Lung (tissue), 12 donors: Measurements from ENCODE around the gene B9D2. TPM values are rescaled to one million over a fixed set of nuclear protein-coding genes. Genes with fewer than 3 reads are reported as not detected.

Experiments used
- ATAC-seq: fragments of 200-7000 bp; cut with Tn5 transposase; one replicate; pipeline ENCODE4 v1.9.1; 2020; ENCODE audit warnings: moderate number of reproducible peaks; ENCODE audit not compliant: insufficient read depth, low FRiP score
- DNase-seq, 3 donors: peaks; one replicate each; pipeline ENCODE4 v3.0.0-alpha.2; 2013 to 2017
- H3K27ac ChIP-seq, 2 donors: one replicate each; pipeline ENCODE4 v1.5.1; 2013; ENCODE audit warnings: mild to moderate bottlenecking in 2 of 2, moderate library complexity in 2 of 2, control low read depth in 1 of 2, inconsistent platforms in 1 of 2, low read depth in 1 of 2, low read length in 1 of 2
- H3K27me3 ChIP-seq, 3 donors: one replicate each; pipeline ENCODE4 v1.5.1; 2013; ENCODE audit warnings: low read length in 2 of 3; ENCODE audit not compliant: control insufficient read depth in 3 of 3, insufficient read depth in 3 of 3
- H3K36me3 ChIP-seq, 4 donors: one replicate each; pipeline ENCODE4 v1.5.1; 2013; ENCODE audit warnings: low read length in 4 of 4, mild to moderate bottlenecking in 1 of 4, moderate library complexity in 1 of 4; ENCODE audit not compliant: control insufficient read depth in 4 of 4, insufficient read depth in 4 of 4
- H3K4me1 ChIP-seq, 5 donors: one replicate each; pipeline ENCODE4 v1.5.1; 2013; ENCODE audit warnings: low read length in 5 of 5, mild to moderate bottlenecking in 2 of 5, moderate library complexity in 1 of 5; ENCODE audit not compliant: control insufficient read depth in 5 of 5, insufficient read depth in 5 of 5
- H3K4me3 ChIP-seq: one replicate; pipeline ENCODE4 v1.5.1; 2013; ENCODE audit warnings: mild to moderate bottlenecking, control low read depth, moderate library complexity
- H3K9ac ChIP-seq, 2 donors: one replicate each; pipeline ENCODE4 v1.5.1; 2013; ENCODE audit warnings: low read length in 2 of 2, control low read depth in 1 of 2; ENCODE audit not compliant: insufficient read depth in 1 of 2
- H3K9me3 ChIP-seq, 4 donors: one replicate each; pipeline ENCODE4 v1.5.1; 2013; ENCODE audit warnings: low read length in 3 of 4, mild to moderate bottlenecking in 1 of 4, moderate library complexity in 1 of 4; ENCODE audit not compliant: control insufficient read depth in 4 of 4, insufficient read depth in 3 of 4
- CTCF ChIP-seq: IDR thresholded peaks from 2 replicates; pipeline ENCODE4 v1.5.1; 2012; ENCODE audit warnings: mild to moderate bottlenecking; ENCODE audit errors: control extremely low read depth, extremely low read depth
- WGBS, 2 donors: extraction: QIAGEN DNeasy Blood & Tissue Kit; methylation state at CpG; one replicate each; pipeline ENCODE4 v1.1.7; 2013; 5-methylcytosine and 5-hydroxymethylcytosine counted together
- polyA plus RNA-seq, 2 donors: library from polyadenylated mRNA; stranded (reverse); fragments of 200-250 nt; gene quantifications; one replicate each; pipeline ENCODE4 v1.2.1, GENCODE V29; 2013
- total RNA-seq, 2 donors: library from RNA; depleted of rRNA in 1 of 2; stranded (reverse); fragments of >200 nt in 1 of 2; gene quantifications; one replicate each; pipeline ENCODE4 v1.2.1, GENCODE V29; 2014 to 2021
- donor health status: control.
- donor health status: control.
- donor health status: Bipolar disorder and iron deficiency.
- donor health status: healthy.
- donor health status: DM: yes; HTN: yes; CAD: no.

B9D2 gene
- total and polyA plus RNA-seq, 4 donors, result 10.2 to 18.6 (median 14.0) TPM

DNA sequence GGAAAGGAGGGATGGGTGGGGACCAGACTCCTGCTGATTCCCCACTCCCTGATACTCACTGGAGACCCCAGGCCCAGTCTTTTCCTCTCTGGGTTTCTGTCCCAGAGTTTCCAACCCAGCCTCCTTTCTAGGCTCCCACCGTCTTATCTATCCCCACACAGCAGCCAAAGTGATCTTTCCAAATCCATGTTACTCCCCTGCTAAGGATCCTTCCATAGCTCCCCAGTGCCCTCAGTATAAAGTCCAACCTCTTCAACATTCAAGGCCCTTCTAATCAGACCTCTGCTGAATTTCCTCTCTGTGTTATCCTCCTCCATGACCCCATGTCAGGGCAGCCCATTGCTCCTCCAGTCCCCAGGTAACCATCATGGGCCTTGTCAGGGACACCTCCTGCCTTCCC lies 8.9 kb downstream of the B9D2 start:
- 82 to 100% methylated on average over 1 of the region's 1 CpG for WGBS, 2 donors
- Histone ChIP-seq H3K27me3 (peaks cover 0 to 15% (median 0%) of the 10 kb centered on the region in 3 donors), H3K36me3 (no peaks in the 10 kb centered on the region), H3K4me1 (peaks cover 0 to 32% (median 9%) of the 10 kb centered on the region in 5 donors), H3K9me3 (peaks cover 0 to 2% (median 0%) of the 10 kb centered on the region in 4 donors), H3K27ac (peak overlapping the region in 1 of 2 donors; percentile 68), H3K4me3 (no peak overlapping the region), H3K9ac (no peak overlapping the region)
- DNase-seq, result no peak
- no peak for ATAC-seq
- no peak for TF ChIP-seq CTCF

GRCh38 chr19:41354343-41354953 lies 9.5 kb downstream of the B9D2 start:
- Histone ChIP-seq H3K4me1 (peaks cover 0 to 32% (median 9%) of the 10 kb centered on the region in 5 donors), H3K9ac (peak overlapping the region; percentile 12 to 74), H3K36me3 (no peaks in the 10 kb centered on the region), H3K9me3 (peaks cover 0 to 2% (median 0%) of the 10 kb centered on the region in 4 donors), H3K27ac (no peak overlapping the region), H3K4me3 (no peak overlapping the region), H3K27me3 (peaks cover 0 to 15% (median 0%) of the 10 kb centered on the region in 3 donors)
- DNase-seq (no peak), ATAC-seq (no peak)
- TF ChIP-seq CTCF, result no peak
- WGBS, 2 donors, result 92% methylated on average over 22 to 23 of the region's 23 CpGs

GRCh38 chr19:41353466-41354342 lies 10.2 kb downstream of the B9D2 start, which contains the start of gene TGFB1:
TSS of gene TGFB1 (minus strand) at chr19:41353922. CDS start at chr19:41353044, 878 bp downstream.
- peaks cover 0 to 2% (median 0%) of the 10 kb centered on the region in 4 donors for H3K9me3 ChIP-seq
- H3K9ac ChIP-seq, result peak within 1 kb of the TSS; percentile 12 to 74
- 1% methylated on average over 39 to 78 of the region's 78 CpGs for WGBS, 2 donors
- peak; percentile 74 for TF ChIP-seq CTCF
- ATAC-seq, result peak; percentile 81
- DNase-seq, result peak; percentile 77 to 86 (median 85)
- H3K36me3 ChIP-seq, result no peaks in the 10 kb centered on the region
- peaks cover 0 to 15% (median 0%) of the 10 kb centered on the region in 3 donors for H3K27me3 ChIP-seq
- H3K4me3 ChIP-seq, result peak within 1 kb of the TSS; percentile 85
- peak within 1 kb of the TSS; percentile 83 to 85 for H3K27ac ChIP-seq
- H3K4me1 ChIP-seq, result peaks cover 0 to 32% (median 9%) of the 10 kb centered on the region in 5 donors
